K562 (cell line): ENCODE measurements around the gene PDE11A. TPM values are rescaled to one million over a fixed set of nuclear protein-coding genes. Genes with fewer than 3 reads are reported as not detected.

ENCODE experiments used
- ATAC-seq: fragments of 200-7000 bp; cut with Tn5 transposase; 3 replicates; pipeline ENCODE4 v1.9.1; 2020; ENCODE audit warnings: moderate library complexity
- BruUV-seq: library from RNA; stranded (reverse); fragments of 400-500 nt; replicated peaks from 2 replicates; lab custom pipeline; 2021; lab: Mats Ljungman, UMichigan
- CTCF ChIA-PET: fragments of 300-600 bp; formaldehyde crosslinking; extraction: SDS; loops from one replicate; lab custom pipeline; 2021; ENCODE audit warnings: low intra/inter-chr PET ratio; lab: Yijun Ruan, JAX
- POLR2A ChIA-PET: fragments of 300-600, 350-650 bp; sonication (Branson Sonifier 250); formaldehyde crosslinking; extraction: SDS; loops from one replicate; lab custom pipeline; 2021; ENCODE audit warnings: antibody characterized with exemption, inconsistent platforms; lab: Yijun Ruan, JAX
- DNase-seq, 4 experiments: peaks; one replicate each; pipeline versions ENCODE4 v3.0.0 to v3.0.0-alpha.2; 2011 to 2018; ENCODE audit warnings: low spot score in 3 of 4, mixed read lengths in 3 of 4; ENCODE audit errors: extremely low read depth in 1 of 4
- FAIRE-seq: peaks from 2 replicates; lab custom pipeline; 2011; peaks lifted over from hg19 to GRCh38; lab: Jason Lieb, UNC
- H2AFZ ChIP-seq: 2 replicates; pipeline ENCODE4 v1.6.0; 2011; ENCODE audit warnings: low read depth, low read length, control low read depth, inconsistent platforms
- H3K27ac ChIP-seq: fragments of 200-600 bp; 3 replicates; pipeline ENCODE4 v1.8.0; 2011; ENCODE audit warnings: low read depth, mild to moderate bottlenecking, control low read depth, inconsistent platforms, low read length, moderate library complexity, mixed read lengths; ENCODE audit errors: extremely low read depth
- H3K27me3 ChIP-seq, 2 experiments: fragments of 300-600 bp in 1 of 2; 2 replicates in 1 of 2; 3 replicates in 1 of 2; pipeline versions ENCODE4 v1.6.0 to v1.8.0; 2011; ENCODE audit warnings: inconsistent platforms in 2 of 2, low read length in 2 of 2, mild to moderate bottlenecking in 1 of 2, mixed read lengths in 1 of 2, moderate library complexity in 1 of 2; ENCODE audit not compliant: control insufficient read depth in 2 of 2, insufficient read depth in 2 of 2
- H3K36me3 ChIP-seq: fragments of 300-600 bp; 3 replicates; pipeline ENCODE4 v1.8.0; 2011; ENCODE audit warnings: mild to moderate bottlenecking, low read length, inconsistent platforms; ENCODE audit not compliant: control insufficient read depth, insufficient read depth
- H3K4me1 ChIP-seq, 2 experiments: fragments of 200-600 bp in 1 of 2; replicated peaks in 1 of 2; 2 replicates in 1 of 2; 3 replicates in 1 of 2; pipeline versions ENCODE4 v1.5.1 to v1.8.0; 2011; ENCODE audit warnings: inconsistent platforms in 2 of 2, low read length in 2 of 2, mild to moderate bottlenecking in 1 of 2, mixed read lengths in 1 of 2, moderate library complexity in 1 of 2; ENCODE audit not compliant: control insufficient read depth in 2 of 2, insufficient read depth in 2 of 2
- H3K4me2 ChIP-seq: 2 replicates; pipeline ENCODE4 v1.6.1; 2011; ENCODE audit warnings: low read length, control low read depth, inconsistent platforms, mixed read lengths; ENCODE audit not compliant: insufficient read depth
- H3K4me3 ChIP-seq: fragments of 200-600 bp; sonication (generic), shearing (Covaris generic); 2 replicates; pipeline ENCODE4 v1.5.1; 2016; ENCODE audit warnings: control low read depth, inconsistent platforms
- H3K79me2 ChIP-seq: fragments of 200-600 bp; 3 replicates; pipeline ENCODE4 v1.8.0; 2011; ENCODE audit warnings: low read length, inconsistent platforms; ENCODE audit not compliant: control insufficient read depth, insufficient read depth
- H3K9ac ChIP-seq, 2 experiments: 2 replicates each; pipeline versions ENCODE4 v1.6.0 to v1.6.1; 2011; ENCODE audit warnings: low read depth in 2 of 2, low read length in 2 of 2, control low read depth in 1 of 2, inconsistent platforms in 1 of 2, mild to moderate bottlenecking in 1 of 2, mixed read lengths in 1 of 2; ENCODE audit not compliant: insufficient read depth in 1 of 2
- H3K9me1 ChIP-seq: one replicate; pipeline ENCODE4 v1.6.0; 2011; ENCODE audit warnings: inconsistent platforms, mild to moderate bottlenecking, low read length, moderate library complexity; ENCODE audit not compliant: control insufficient read depth, insufficient read depth
- H3K9me3 ChIP-seq: replicated peaks from 2 replicates; pipeline ENCODE4 v1.5.1; 2011; ENCODE audit warnings: low read depth, low read length, inconsistent platforms; ENCODE audit not compliant: control insufficient read depth, insufficient read depth
- H4K20me1 ChIP-seq: replicated peaks from 2 replicates; pipeline ENCODE4 v1.6.1; 2011; ENCODE audit warnings: low read length, inconsistent platforms, mixed read lengths; ENCODE audit not compliant: control insufficient read depth, insufficient read depth
- BDP1 ChIP-seq: IDR thresholded peaks from 3 replicates; pipeline ENCODE4 v1.6.1; 2011; ENCODE audit not compliant: insufficient read length, insufficient read depth
- IRF2 ChIP-seq: sonication (generic); formaldehyde crosslinking; IDR thresholded peaks from 2 replicates; pipeline ENCODE4 v1.8.1; 2022; ENCODE audit warnings: mild to moderate bottlenecking, missing genetic modification reagents
- KAT8 ChIP-seq: fragments of 450-650 bp; IDR thresholded peaks from 2 replicates; pipeline ENCODE4 v1.6.1; 2016; ENCODE audit warnings: low read depth, mild to moderate bottlenecking
- MEF2D ChIP-seq: conservative IDR thresholded peaks from 2 replicates; pipeline ENCODE4 v1.6.1; 2016; ENCODE audit warnings: low read depth, missing genetic modification characterization, missing compliant biosample characterization
- NFRKB ChIP-seq: fragments of 450-650 bp; IDR thresholded peaks from 2 replicates; pipeline ENCODE4 v1.6.1; 2016; ENCODE audit warnings: low read depth
- PCBP1 ChIP-seq: fragments of 200-400 bp; formaldehyde crosslinking; IDR thresholded peaks from 2 replicates; pipeline ENCODE4 v1.6.1; 2018; ENCODE audit warnings: mild to moderate bottlenecking, low read depth, low read length; ENCODE audit not compliant: poor library complexity, severe bottlenecking
- RBM34 ChIP-seq: fragments of 200-400 bp; formaldehyde crosslinking; IDR thresholded peaks from 2 replicates; pipeline ENCODE4 v1.6.1; 2018; ENCODE audit warnings: low read length, borderline replicate concordance; ENCODE audit not compliant: insufficient read depth
- STAG1 ChIP-seq: sonication (generic); formaldehyde crosslinking; IDR thresholded peaks from 2 replicates; pipeline ENCODE4 v1.5.0; 2020; ENCODE audit warnings: missing genetic modification reagents, borderline replicate concordance
- TAF7 ChIP-seq: fragments of 450-650 bp; IDR thresholded peaks from 2 replicates; pipeline ENCODE4 v1.6.1; 2016; ENCODE audit warnings: missing genetic modification characterization, missing compliant biosample characterization
- WGBS: fragments of 100-300 bp; shearing (Covaris generic); methylation state at CpG from one replicate; pipeline ENCODE4 v1.1.6; 2016; ENCODE audit warnings: low coverage, mixed read lengths; ENCODE audit not compliant: insufficient coverage; ENCODE audit errors: missing lambda C conversion rate; 5-methylcytosine and 5-hydroxymethylcytosine counted together
- in situ Hi-C: fragments of 300-500 bp; cut with MboI; formaldehyde crosslinking; loops from 4 replicates; pipeline ENCODE4 v1.15.0; 2018; ENCODE audit warnings: inconsistent platforms, mixed read lengths
- intact Hi-C: fragments of 100-400 bp; cut with micrococcal nuclease; formaldehyde crosslinking; loops from 2 replicates; pipeline ENCODE4 v1.14.2; 2022
- polyA plus RNA-seq, 8 experiments: library from polyadenylated mRNA; depleted of rRNA in 4 of 8; stranded (reverse) in 5 of 8; unstranded in 3 of 8; fragments of >200 nt; fragmentation: Nextera tagmentation in 2 of 8; fragmentation: Illumina TruSeq in 1 of 8; extraction: Ambion mirVana in 2 of 8; extraction: Trizol in 1 of 8; gene quantifications; 2 replicates each; pipeline versions ENCODE4 v1.2.1 to v1.2.3, GENCODE V29; 2011 to 2014; ENCODE audit warnings: inconsistent platforms in 1 of 8, missing spikeins in 1 of 8
- total RNA-seq, 7 experiments: library from RNA; depleted of rRNA in 6 of 7; stranded (reverse); fragments of >200 nt in 6 of 7; fragmentation: Illumina TruSeq in 2 of 7; extraction: Trizol in 2 of 7; gene quantifications; 2 replicates each; pipeline versions ENCODE4 v1.2.1 to v1.2.3, GENCODE V29; 2011 to 2021; ENCODE audit warnings: low replicate concordance in 1 of 7
- TF ChIP-seq, protein P1 (sequence below), 2 experiments: fragments of 450-650 bp in 1 of 2; sonication (generic) in 1 of 2; formaldehyde crosslinking in 1 of 2; IDR thresholded peaks; 2 replicates each; pipeline versions ENCODE4 v1.7.1 to v1.9.0; 2016 to 2022; ENCODE audit warnings: inconsistent platforms in 1 of 2, mild to moderate bottlenecking in 1 of 2, missing genetic modification reagents in 1 of 2
- TF ChIP-seq, protein P2 (sequence below): fragments of 450-650 bp; formaldehyde crosslinking; IDR thresholded peaks from 2 replicates; pipeline ENCODE4 v1.4.0; 2020; ENCODE audit warnings: mild to moderate bottlenecking, moderate library complexity

PDE11A gene
- total and polyA plus RNA-seq, 9 of the 15 experiments (the other 6 are each of a cell fraction or from before 2014, with no cell fraction given), result 3.2 to 22.1 (median 5.7) TPM

DNA sequence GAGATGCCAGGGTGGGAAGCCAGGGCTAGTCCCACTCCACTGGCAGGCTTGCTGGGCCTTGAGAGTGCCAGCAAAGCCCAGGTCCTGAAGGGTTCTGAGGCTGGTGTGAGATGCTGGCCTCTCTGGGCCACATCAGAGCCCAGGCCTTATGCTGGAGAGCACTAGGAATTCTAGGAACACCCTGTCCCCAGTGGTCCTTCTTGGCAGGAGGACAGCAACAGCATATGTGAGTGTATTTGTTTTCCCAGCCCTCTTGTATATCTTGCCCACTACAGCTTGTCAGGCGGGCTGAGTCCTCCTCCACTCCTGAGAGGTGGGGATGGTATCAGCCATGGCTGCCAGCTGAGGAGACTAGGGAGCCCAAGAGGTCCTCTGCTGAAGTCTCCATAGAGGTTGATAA lies 327.0 kb downstream of the PDE11A start (continued):
- no peak for TF ChIP-seq TAF7 (tag)
- TF ChIP-seq, all 486 proteins: peak for 0

DNA sequence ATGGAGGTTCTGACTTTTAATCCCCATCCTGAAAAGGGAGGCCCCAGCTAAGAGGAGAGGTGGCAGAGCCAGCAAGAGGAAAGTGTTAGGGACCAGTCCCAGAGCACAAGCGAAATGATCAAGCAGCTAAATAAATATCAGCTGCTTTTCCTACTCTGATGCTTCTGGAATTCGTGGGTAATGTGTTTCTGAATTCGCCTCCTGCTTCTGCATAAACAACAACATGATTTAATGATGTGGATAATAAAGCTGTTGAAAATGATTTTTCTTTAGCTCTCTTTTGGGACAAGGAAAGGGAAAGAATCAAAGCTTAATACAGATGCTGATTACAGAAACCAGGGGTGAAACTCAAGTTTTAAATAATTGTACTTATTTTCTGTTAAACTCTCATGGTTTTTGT lies 329.7 kb downstream of the PDE11A start:
- CTCF ChIA-PET, result interaction anchor here (0.5 kb wide), 1 partner anchor 409 kb away, joined by 3 read pairs; no protein-coding TSS in a partner anchor
- H3K36me3 ChIP-seq, result no peaks in the 10 kb centered on the region
- in situ Hi-C loops (no loop called here), intact Hi-C loops (no loop called here)
- H3K9ac ChIP-seq, result no peak overlapping the region
- no peaks in the 10 kb centered on the region for H3K9me3 ChIP-seq
- no peak overlapping the region; the same call in 1 of the 2 replicates for H2AFZ ChIP-seq
- FAIRE-seq (no peak), ATAC-seq (no peak), DNase-seq (no peak)
- no peaks in the 10 kb centered on the region for H3K9me1 ChIP-seq
- no peak overlapping the region for H3K4me2 ChIP-seq
- no peak overlapping the region for H3K27ac ChIP-seq
- H4K20me1 ChIP-seq, result no peaks in the 10 kb centered on the region
- no peaks in the 10 kb centered on the region for H3K79me2 ChIP-seq
- BruUV-seq, result no TSS peak
- no peaks in the 10 kb centered on the region for H3K27me3 ChIP-seq
- no peak overlapping the region for H3K4me3 ChIP-seq
- POLR2A ChIA-PET, result interaction anchor here (0.5 to 1.7 kb wide), 4 partner anchors 11 to 480 kb away, joined by 3 to 6 read pairs (median 3); no protein-coding TSS in a partner anchor
- H3K4me1 ChIP-seq, result peaks cover 0 to 31% of the 10 kb centered on the region in 2 experiments; a peak in 4 of 5 replicates
- WGBS, result 16% methylated on average over 3 of the region's 3 CpGs
- TF ChIP-seq RBM34 (no peak), BDP1 (no peak), IRF2 (CRISPR knock-in tag) (no peak), PCBP1 (no peak), STAG1 (CRISPR knock-in tag) (no peak), MEF2D (tag) (no peak), KAT8 (no peak), NFRKB (no peak)
- TF ChIP-seq, protein P1, sequence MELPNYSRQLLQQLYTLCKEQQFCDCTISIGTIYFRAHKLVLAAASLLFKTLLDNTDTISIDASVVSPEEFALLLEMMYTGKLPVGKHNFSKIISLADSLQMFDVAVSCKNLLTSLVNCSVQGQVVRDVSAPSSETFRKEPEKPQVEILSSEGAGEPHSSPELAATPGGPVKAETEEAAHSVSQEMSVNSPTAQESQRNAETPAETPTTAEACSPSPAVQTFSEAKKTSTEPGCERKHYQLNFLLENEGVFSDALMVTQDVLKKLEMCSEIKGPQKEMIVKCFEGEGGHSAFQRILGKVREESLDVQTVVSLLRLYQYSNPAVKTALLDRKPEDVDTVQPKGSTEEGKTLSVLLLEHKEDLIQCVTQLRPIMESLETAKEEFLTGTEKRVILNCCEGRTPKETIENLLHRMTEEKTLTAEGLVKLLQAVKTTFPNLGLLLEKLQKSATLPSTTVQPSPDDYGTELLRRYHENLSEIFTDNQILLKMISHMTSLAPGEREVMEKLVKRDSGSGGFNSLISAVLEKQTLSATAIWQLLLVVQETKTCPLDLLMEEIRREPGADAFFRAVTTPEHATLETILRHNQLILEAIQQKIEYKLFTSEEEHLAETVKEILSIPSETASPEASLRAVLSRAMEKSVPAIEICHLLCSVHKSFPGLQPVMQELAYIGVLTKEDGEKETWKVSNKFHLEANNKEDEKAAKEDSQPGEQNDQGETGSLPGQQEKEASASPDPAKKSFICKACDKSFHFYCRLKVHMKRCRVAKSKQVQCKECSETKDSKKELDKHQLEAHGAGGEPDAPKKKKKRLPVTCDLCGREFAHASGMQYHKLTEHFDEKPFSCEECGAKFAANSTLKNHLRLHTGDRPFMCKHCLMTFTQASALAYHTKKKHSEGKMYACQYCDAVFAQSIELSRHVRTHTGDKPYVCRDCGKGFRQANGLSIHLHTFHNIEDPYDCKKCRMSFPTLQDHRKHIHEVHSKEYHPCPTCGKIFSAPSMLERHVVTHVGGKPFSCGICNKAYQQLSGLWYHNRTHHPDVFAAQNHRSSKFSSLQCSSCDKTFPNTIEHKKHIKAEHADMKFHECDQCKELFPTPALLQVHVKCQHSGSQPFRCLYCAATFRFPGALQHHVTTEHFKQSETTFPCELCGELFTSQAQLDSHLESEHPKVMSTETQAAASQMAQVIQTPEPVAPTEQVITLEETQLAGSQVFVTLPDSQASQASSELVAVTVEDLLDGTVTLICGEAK (IDR thresholded peaks at IDR 0.05), result no peak
- TF ChIP-seq, protein P1 (CRISPR knock-in tag; IDR thresholded peaks at IDR 0.05), result no peak
- TF ChIP-seq, protein P2, sequence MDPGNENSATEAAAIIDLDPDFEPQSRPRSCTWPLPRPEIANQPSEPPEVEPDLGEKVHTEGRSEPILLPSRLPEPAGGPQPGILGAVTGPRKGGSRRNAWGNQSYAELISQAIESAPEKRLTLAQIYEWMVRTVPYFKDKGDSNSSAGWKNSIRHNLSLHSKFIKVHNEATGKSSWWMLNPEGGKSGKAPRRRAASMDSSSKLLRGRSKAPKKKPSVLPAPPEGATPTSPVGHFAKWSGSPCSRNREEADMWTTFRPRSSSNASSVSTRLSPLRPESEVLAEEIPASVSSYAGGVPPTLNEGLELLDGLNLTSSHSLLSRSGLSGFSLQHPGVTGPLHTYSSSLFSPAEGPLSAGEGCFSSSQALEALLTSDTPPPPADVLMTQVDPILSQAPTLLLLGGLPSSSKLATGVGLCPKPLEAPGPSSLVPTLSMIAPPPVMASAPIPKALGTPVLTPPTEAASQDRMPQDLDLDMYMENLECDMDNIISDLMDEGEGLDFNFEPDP (CRISPR knock-in tag), result no peak
